ENCODE results near the gene KCNK16.
A peak's percentile ranks its signal among the peaks of the same experiment; 100 is the strongest.
"Not testable (repeated sequence)": the region's sequence is repeated elsewhere in the genome, so short reads cannot be mapped to it uniquely, and the experiment has no call there.

KCNK16 gene

DNA sequence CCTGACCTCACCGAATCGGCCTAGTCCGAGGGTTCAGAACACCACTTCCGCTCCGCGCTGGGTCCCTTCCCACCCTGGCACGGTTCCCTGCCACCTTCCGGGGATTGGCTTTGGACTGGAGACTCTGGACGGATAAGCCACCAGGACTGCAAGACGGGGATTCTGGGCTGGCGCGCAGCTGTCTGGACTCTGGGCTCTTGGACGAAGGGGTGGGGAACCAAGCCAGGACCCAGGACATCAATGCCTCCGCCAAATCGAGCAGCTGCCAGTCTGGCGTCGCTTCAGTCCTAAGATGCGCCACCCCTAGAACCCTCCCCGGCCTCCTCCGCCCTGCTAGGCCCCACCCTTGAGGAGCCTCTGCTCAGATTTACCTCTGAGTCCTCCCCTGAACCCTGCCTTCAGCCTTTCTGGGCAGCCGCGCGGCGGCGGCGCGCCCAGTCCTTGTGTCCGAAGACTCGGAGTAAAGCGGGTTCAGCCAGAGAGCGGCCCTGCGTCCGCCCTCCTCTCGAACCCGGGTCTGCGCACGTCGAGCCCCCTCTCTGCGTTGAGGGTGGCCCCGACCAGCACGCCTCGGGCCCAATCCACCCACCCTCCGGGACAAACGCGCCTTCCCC is 9.5 kb downstream of the KCNK16 start:
- peak in 1 of 56 donors; percentile 3 for DNase-seq

- no peak for DNase-seq
Observed at GRCh38 chr6:39310542-39310941, 12.0 kb downstream of the KCNK16 start.

DNA sequence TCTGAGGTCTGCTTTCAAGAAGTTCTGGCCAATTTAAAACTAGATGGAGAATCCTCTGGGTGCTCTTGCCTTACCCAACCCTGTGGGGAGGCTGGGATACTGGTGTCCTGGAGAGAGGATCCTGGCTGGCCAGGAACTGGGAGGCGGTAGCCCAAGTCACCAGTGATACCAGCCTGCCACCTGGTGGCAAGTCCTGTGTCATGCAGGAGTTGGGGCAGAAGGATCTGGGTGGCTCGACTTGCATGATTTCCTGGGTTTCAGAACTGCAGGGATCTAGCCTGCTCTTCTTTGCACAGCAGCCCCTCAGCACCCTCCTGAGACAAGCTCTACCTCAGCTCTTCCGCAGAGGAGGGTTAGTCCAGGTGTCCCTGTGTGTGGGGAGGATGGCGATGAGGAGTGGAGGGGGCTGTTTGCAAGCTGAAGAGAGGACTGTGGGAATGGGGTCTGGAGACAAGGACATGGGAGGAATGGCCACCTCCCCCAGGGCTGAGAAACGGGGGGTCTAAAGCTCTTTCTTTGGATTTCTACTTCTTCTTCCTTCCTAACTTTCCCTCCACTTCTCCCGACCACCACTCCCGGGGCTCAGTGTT is 12.5 kb downstream of the KCNK16 start:
- peak in 49 of 56 donors; percentile 4 to 75 (median 35) for DNase-seq

- DNase-seq = no peak
Observed at GRCh38 chr6:39307462-39307861, 15.0 kb downstream of the KCNK16 start.

GRCh38 chr6:39304951-39305350 is 17.6 kb downstream of the KCNK16 start:
- DNase-seq = no peak

- no peak for DNase-seq
Observed at GRCh38 chr6:39303425-39304153, 18.9 kb downstream of the KCNK16 start.

DNA sequence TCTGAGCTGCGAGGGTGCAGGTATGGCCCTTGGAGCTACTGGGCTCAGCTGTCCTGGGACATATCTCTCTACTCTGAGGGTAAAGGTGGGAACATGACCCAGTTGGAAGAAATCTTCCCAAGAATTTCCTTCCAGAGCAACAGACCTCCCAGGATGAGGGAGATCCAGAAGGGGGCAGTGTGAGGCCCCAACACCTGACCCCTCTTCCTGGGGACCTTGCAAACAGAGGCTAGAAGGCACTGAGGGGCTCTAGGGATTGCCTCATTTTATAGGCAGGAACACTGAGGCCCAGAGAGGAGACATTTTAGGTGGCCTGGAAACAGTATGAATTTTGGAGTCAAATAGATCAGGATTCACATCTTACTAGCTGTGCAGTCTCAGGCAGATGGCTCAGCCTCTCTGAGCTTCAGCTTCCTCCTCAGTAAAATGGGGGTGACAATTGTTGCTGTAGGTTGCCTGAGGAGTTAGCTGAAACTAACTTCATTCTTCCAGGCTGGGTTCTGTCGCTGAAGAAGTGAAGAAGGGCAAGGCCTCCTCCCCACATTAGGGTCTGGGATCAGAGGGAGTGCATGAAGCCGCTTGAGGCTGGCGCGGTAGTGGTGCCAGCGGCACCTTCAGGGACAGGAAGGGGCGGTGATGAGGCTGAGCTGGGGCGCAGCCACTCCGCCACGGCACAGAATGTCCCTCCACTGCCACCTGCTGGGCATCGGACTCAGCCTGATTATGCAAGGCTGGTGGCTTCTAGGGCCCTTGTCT is 19.7 kb downstream of the KCNK16 start:
- DNase-seq = peak in 48 of 56 donors; percentile 4 to 84 (median 38)

GRCh38 chr6:39302011-39302410 is 20.5 kb downstream of the KCNK16 start:
- DNase-seq = no peak

GRCh38 chr6:39301606-39302005 is 20.9 kb downstream of the KCNK16 start:
- DNase-seq = no peak

GRCh38 chr6:39300739-39301138 is 21.8 kb downstream of the KCNK16 start:
- peak in 3 of 56 donors; percentile 3 to 5 (median 5) for DNase-seq

DNA sequence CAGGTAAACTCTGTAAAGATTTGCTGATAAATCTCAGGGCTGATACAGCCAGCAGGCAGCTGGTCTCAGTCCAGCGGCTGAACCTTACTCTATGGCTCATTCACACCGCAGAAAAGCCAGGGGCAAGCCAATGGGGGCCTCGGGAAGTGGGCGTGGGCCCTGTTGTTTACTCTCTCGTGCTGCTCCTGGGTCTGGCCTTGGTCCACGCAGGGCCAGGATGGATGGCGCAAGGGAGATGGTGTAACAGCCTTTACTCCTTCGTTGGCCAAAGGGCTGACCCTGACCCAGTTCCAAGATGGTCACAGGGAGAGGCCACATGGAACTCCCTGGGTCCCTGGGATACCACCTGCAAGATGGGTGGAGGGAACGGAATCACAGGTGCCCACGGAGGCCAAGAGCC is 24.4 kb downstream of the KCNK16 start:
- no peak for DNase-seq

DNA sequence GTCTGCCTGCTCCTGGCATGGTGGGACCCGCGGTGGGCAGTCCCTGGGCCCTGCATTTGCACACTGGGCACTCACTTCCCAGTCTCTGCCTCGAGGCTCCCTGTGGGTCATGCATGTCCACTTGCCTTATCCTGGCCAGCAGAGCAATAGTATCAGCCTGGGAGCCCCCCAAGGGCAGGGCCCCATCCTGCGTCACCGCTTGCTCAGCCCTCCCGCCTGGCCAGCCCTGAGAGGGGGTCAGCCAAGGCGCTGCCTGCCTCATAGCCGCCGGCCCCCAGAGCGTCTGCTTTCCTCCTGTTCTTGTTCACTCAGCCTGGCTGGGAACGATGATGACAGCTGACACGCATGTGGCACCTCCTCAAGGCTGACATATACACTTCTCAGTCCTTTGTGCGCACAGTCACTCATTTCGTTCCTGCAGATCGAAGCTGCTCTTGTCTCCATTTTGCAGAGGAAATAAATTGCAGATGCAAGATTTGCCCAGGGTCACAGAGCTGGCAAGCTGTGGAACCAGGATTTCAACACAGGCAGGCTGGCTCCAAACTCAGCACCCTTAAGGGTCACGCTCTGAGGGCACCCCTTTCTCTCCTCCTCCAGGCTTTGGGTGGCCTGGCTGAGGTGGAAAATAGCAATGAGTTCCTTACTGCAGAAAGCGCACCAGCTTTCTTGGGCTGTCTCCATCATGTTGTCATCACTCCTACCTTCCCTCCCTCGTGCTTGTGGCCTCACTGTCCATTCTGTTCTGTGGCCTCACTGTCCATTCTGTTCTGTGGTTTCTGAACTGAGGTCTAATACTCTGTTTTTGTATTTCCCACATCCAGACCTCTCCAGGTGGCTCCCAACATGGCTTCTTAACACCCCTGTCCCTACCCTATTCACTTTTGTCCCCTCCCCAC is 25.5 kb downstream of the KCNK16 start:
- DNase-seq = peak in 1 of 56 donors; percentile 7

DNA sequence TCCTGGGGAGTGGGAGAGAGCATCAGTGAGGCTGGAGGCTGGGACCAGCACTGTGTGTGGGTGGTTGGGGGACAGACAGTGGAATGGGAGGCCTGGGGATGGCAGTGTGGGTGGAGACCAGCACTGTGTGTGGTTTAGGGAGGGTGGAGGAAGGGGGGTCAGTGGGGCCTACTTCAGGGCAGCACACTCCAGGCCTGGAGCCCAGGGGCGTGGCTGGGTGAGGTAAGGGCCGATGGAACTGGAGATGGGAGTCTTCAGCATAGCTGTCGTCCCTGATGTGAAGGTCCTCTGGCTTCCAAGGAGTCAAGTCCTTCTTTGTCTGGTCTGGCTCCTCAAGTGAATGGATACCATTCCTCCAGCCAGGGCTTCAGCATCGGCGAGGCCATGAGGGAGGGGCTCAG is 26.9 kb downstream of the KCNK16 start:
- no peak for DNase-seq

- no peak for DNase-seq
Observed at GRCh38 chr6:39294899-39295298, 27.6 kb downstream of the KCNK16 start.

- no peak for DNase-seq
Observed at GRCh38 chr6:39294133-39294532, 28.4 kb downstream of the KCNK16 start.

- DNase-seq = no peak
Observed at GRCh38 chr6:39292637-39293036, 29.9 kb downstream of the KCNK16 start.

GRCh38 chr6:39289490-39289889 is 33.0 kb downstream of the KCNK16 start:
- DNase-seq = no peak

DNA sequence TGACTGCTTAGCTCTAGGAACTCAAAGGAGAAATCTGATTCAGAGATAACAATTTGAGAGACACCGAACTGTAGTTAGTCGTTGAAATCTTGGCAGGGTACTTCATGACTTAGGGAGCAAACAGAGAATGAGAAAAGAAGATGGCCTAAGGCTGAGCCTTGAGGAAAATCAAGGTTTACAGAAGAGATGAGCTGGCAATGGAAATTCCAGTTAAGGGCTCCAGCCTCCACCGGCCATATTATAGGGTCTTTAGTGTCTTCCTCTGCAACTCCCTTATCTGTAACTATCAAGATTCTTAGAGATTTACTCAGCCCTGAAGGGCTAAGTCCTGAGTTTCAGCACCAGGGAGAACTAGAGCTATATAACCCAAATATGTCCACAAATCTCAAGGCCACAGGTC is 34.9 kb downstream of the KCNK16 start:
- no peak for DNase-seq

GRCh38 chr6:39286596-39286995 is 35.9 kb downstream of the KCNK16 start:
- not testable (repeated sequence) for DNase-seq

DNA sequence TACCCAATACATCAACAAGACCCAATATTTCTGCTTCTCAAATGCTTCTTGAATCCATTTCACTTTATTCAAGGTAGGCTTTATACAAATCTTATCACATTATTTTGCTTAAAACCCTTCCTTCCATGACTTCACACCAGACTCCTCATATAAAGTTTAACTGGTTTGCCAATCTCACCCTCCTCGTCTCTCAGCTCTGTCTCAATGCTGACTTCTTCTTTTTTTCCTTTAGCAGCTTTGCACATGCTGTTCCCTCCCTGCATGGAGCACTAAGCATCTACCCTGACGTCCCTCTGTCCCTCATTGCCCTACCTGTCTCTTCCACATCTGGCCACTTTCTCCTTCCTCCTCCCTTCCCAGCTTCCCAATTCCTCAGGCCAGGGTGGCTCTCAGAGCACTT is 39.7 kb downstream of the KCNK16 start:
- no peak for DNase-seq

Measured in nucleus accumbens (tissue), 56 donors.